Measurements from ENCODE around the gene GRM2. TPM values are rescaled to one million over a fixed set of nuclear protein-coding genes. Genes with fewer than 3 reads are reported as not detected.

GRM2 gene
- total RNA-seq, 4 donors from 2014 or later = 0.17 TPM; not detected in 3

- no peak for TF ChIP-seq CTCF (IDR thresholded peaks at IDR 0.05; ENCODE audit: low read depth)
Observed at GRCh38 chr3:51729042-51729633, 22.3 kb downstream of the GRM2 start.

- TF ChIP-seq CTCF (IDR thresholded peaks at IDR 0.05; ENCODE audit: low read depth) = no peak
Observed at GRCh38 chr3:51733859-51734571, 27.1 kb downstream of the GRM2 start.

- no peak for TF ChIP-seq CTCF (IDR thresholded peaks at IDR 0.05; ENCODE audit: low read depth)
Observed at GRCh38 chr3:51734572-51734907, 27.7 kb downstream of the GRM2 start.

- TF ChIP-seq CTCF (IDR thresholded peaks at IDR 0.05; ENCODE audit: low read depth) = no peak
Observed at GRCh38 chr3:51735039-51735438, 28.2 kb downstream of the GRM2 start.

GRCh38 chr3:51735950-51736349 is 29.1 kb downstream of the GRM2 start:
- TF ChIP-seq CTCF (IDR thresholded peaks at IDR 0.05; ENCODE audit: low read depth) = no peak

- TF ChIP-seq CTCF (IDR thresholded peaks at IDR 0.05; ENCODE audit: low read depth) = no peak
Observed at GRCh38 chr3:51739110-51739509, 32.2 kb downstream of the GRM2 start.

- no peak for TF ChIP-seq CTCF (IDR thresholded peaks at IDR 0.05; ENCODE audit: low read depth)
Observed at GRCh38 chr3:51747840-51748239, 41.0 kb downstream of the GRM2 start.

Measured in subcutaneous adipose tissue (tissue), 4 donors.